ENCODE measurements around the gene POP7.
"Not testable (repeated sequence)": the region's sequence is repeated elsewhere in the genome, so short reads cannot be mapped to it uniquely, and the experiment has no call there.

POP7 gene

GRCh38 chr7:100692578-100692961, 13.4 kb upstream of the POP7 start:
- no peak for DNase-seq

- DNase-seq: no peak
Measured at GRCh38 chr7:100693312-100694097, 12.4 kb upstream of the POP7 start.

- DNase-seq: no peak
Measured at GRCh38 chr7:100694098-100694745, 11.7 kb upstream of the POP7 start, which contains the start of gene GIGYF1. TSS of gene GIGYF1 (minus strand) at chr7:100694250. CDS start at chr7:100688238, 6,012 bp downstream.

- DNase-seq: no peak
Measured at GRCh38 chr7:100696123-100696521, 9.8 kb upstream of the POP7 start.

- no peak for DNase-seq
Measured at GRCh38 chr7:100699018-100699417, 6.9 kb upstream of the POP7 start.

- not testable (repeated sequence) for DNase-seq
Measured at GRCh38 chr7:100701089-100701488, 4.8 kb upstream of the POP7 start.

- peak in 1 of 2 experiments; percentile 14 for DNase-seq
Measured at GRCh38 chr7:100705320-100705752, 585 bp upstream of the POP7 start.

- no peak for DNase-seq
Measured at GRCh38 chr7:100706672-100707311, 871 bp downstream of the POP7 start.

- DNase-seq: no peak
Measured at GRCh38 chr7:100708395-100708794, 2.5 kb downstream of the POP7 start.

GRCh38 chr7:100710452-100710851, 4.5 kb downstream of the POP7 start:
- DNase-seq: no peak

GRCh38 chr7:100711369-100711768, 5.4 kb downstream of the POP7 start:
- DNase-seq: no peak

- no peak for DNase-seq
Measured at GRCh38 chr7:100714725-100715124, 8.8 kb downstream of the POP7 start.

- not testable (repeated sequence) for DNase-seq
Measured at GRCh38 chr7:100717073-100717472, 11.2 kb downstream of the POP7 start.

- DNase-seq: no peak
Measured at GRCh38 chr7:100719523-100720278, 13.8 kb downstream of the POP7 start.

- DNase-seq: no peak
Measured at GRCh38 chr7:100720279-100720670, 14.4 kb downstream of the POP7 start, which contains the start of gene EPO. TSS of gene EPO (plus strand) at chr7:100720468. CDS start at chr7:100720981, 513 bp downstream.

- DNase-seq: no peak
Measured at GRCh38 chr7:100720671-100721504, 15.0 kb downstream of the POP7 start.

GRCh38 chr7:100721505-100721812, 15.5 kb downstream of the POP7 start:
- no peak for DNase-seq

- no peak for DNase-seq
Measured at GRCh38 chr7:100722480-100723212, 16.7 kb downstream of the POP7 start.

GRCh38 chr7:100723732-100724275, 17.9 kb downstream of the POP7 start:
- DNase-seq: no peak

- DNase-seq: not testable (repeated sequence)
Measured at GRCh38 chr7:100724364-100724763, 18.4 kb downstream of the POP7 start.
